NCI-H2227 treated with DMSO at 0.1 percent for 48 hours (cell line): ENCODE results near the gene ADGRL3.
"Not testable (repeated sequence)": the region's sequence is repeated elsewhere in the genome, so short reads cannot be mapped to it uniquely, and the experiment has no call there.

Source experiments
- DNase-seq: peaks from one replicate; lab custom pipeline; 2025; lab: John Stamatoyannopoulos, UW

The ADGRL3 gene

DNA sequence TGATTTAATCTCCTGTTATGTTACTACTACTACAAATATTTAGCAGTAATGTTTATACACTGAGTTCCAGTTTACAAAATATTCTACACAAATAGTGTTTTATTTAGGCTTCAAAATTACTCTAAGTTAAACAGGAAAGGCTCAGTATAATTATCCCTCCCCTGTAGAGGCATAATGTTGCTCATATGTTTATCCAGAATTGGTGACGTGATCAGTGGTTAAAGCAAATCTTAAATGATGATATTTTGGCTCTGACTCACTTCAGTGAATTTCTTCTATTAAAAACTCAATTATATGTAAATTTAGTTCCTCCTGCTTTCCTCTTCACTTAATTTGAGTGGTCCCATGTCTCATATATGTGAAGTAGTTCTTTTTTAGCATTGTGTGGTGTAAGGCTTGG is 438.5 kb downstream of the ADGRL3 start:
- no peak for DNase-seq

DNA sequence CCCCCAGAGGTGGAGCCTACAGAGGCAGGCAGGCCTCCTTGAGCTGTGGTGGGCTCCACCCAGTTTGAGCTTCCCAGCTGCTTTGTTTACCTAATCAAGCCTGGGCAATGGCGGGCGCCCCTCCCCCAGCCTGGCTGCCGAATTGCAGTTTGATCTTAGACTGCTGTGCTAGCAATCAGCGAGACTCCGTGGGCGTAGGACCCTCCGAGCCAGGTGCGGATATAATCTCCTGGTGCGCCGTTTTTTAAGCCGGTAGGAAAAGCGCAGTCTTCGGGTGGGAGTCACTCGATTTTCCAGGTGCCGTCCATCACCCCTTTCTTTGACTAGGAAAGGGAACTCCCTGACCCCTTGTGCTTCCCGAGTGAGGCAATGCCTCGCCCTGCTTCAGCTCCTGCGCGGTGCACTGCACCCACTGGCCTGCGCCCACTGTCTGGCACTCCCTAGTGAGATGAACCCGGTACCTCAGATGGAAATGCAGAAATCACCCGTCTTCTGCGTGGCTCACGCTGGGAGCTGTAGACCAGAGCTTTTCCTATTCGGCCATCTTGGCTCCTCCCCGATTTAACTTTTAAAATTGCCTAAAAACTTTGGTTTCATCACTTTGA is 446.7 kb downstream of the ADGRL3 start:
- not testable (repeated sequence) for DNase-seq

DNA sequence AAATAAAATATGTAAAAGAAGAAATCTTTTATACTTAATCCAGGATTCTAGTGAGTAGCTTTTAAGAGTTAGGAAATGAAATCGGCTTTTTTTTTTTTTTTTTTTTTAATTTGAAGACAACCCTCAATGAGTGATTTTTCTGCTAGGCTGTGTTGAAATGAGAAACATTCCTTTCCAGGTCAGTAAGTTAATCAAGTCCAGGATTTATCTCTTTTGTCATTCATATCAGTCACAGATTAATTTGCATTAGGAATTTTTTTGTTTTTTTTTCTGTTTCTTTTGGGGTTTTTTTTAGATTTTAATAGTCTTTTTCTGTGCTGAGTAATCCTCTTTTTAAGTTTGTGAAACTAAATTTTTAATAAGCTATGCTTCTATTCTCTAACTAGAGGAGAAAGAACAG is 448.1 kb downstream of the ADGRL3 start:
- DNase-seq: no peak

DNA sequence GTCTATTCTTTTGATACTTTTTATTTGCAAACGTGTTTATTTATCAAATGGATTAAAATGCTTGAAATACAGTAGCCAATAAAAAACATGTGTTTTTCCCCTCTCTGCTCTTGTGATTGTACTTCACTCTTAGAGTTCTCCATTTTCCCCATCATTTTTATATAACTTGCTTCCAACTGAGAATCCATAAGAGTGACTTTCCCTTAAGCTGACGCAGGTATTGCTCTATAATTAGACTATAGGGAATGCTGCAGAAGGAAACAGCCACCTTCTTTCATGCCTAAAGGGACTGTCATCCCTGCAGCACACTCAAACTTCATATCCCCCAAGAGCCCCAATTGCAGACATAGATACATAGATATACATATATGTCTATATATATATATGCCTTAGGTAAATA is 456.9 kb downstream of the ADGRL3 start:
- DNase-seq: no peak

DNA sequence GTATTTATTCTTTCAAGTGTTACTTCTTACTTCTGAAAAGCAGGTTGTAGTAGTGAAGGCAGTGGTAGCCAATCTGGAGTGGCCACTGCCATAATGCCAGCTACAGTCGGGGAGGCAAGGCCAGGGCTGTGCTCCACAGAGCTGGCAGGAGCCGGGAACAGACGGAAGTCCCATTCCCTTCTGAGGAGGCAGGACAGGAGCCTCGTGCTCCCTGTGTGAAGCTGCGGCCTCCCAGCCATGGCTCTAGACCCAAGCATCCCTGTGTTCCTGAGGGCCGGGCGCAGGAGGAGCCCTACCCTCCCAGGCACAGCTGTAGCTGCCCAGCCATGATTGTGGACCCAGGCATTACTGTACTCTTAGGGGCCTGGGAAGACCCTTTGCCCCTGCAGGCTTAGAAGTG is 461.8 kb downstream of the ADGRL3 start:
- no peak for DNase-seq

DNA sequence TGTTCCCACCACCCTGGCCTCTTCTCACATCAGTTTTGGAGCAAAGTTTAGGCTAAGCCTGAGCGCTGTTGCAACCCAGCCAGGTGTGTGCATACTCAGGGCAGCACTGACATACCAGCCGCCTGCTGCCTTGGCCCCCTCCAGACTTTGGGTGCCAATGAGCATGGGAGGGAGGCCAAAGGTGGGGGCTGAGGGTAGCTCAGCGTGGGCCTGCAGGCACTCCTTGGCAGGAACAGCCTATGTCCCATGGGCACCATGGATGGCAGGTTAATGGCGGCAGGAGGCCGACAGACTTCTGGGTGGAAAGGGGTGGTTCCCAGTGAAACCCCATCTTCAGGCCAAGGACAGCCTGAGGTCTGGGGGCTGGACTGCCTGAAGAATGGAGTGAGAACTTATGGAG is 462.2 kb downstream of the ADGRL3 start:
- DNase-seq: no peak

DNA sequence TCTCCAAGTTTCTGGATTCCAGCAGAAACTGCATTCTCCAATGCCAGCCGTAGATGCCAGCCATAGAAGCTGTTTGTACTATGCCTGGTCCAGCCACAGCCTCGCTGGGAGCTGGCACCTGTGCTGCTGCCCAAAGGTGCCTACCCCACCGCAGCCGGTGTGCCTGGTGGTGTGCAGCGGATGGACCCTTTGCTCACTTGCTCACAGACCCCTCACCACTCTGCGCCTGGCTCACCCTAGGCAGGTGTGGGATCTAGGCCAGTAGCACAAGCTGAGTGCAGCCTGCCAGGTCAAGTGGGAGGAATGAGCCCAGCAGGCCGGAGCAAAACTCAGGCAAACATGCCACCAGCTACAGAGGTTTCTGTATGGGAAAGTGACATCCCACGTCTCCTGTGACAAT is 463.2 kb downstream of the ADGRL3 start:
- no peak for DNase-seq

DNA sequence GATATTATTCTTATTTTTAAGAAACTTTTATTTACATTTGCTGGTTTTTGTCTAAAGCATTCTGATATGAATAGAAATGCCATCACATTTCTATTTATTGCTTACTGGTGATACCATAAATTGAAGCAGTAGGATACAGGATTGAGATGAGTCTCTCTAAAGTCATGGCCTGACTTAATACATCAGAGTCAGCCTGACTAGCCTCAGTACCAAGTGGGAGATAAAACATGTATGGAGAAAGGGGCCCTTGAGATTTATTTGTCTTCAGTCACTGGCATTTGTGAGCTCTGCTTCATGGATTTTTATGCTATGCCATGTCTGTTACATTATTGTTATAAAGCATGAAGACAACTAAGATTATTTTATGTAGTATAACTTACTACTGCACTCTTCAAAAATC is 465.5 kb downstream of the ADGRL3 start:
- no peak for DNase-seq

DNA sequence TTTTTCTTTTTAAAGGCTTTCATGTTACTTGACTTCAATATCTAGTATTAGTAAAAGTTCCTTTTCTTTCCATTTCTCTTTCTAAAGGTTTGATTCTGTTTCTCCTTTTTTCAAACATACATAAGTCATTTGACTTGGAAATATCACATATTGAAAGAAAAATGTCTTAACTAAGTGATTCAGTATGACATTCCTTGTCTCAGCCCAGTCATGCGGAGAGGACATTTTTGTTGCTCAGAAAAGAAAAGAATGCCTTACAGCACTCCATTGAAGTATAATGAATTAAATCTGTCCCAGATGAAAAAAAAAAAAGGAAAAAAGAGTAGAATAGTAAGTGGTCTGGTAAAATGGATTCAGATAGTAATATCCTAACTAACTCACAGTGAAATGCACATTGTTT is 466.1 kb downstream of the ADGRL3 start:
- no peak for DNase-seq

DNA sequence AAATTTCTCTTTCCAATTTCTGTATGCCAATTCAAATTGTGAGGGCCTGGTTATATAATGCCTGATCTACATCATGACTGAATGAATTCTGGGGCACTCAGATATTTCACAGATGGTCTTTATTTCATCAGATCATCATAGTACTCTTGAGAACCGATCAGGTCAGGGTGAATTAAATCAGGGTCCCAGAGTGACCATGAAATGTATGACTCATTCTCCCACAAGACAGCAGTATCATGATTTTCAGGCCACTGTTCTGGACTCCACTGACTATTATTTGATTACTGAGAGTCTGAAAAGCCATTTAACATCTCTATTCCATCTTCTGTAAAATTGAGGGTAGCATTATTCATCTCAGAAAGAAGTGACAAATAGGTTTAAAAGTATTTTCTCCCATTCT is 471.5 kb downstream of the ADGRL3 start:
- no peak for DNase-seq

DNA sequence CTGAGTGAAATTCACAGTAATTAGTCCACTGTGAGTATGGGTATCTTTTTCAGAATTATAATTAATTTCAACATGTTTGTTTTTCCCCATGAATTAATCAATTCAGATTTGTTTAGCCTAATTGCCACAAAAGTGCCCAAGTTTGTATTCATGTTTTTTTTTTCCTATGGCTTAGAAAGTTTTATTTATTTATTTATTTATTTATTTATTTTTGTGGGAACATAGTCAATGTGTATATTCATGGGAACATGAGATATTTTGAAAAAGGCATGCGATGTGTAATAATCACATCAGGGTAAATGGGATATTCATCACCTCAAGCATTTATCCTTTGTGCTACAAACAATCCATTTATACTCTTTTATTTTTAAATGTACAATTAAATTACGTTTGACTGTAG is 475.3 kb downstream of the ADGRL3 start:
- DNase-seq: no peak

DNA sequence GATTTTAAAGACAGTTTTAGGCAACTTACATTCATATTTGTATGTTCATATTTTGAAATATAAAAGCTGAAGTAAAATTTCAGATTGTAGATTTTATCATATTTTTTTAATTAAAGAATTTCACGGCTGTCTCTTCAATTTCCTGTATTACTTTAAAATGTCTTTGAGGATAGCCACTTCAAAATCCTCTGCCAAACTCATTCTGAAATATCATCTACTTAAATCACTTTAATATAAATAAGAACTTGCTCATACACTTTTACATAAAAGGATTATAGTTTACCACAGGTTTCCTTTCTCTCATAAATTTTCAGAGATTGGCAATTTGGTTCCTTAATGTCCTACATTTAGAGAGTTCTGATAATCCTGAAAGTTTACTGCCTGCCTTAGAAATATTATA is 478.2 kb downstream of the ADGRL3 start:
- no peak for DNase-seq

DNA sequence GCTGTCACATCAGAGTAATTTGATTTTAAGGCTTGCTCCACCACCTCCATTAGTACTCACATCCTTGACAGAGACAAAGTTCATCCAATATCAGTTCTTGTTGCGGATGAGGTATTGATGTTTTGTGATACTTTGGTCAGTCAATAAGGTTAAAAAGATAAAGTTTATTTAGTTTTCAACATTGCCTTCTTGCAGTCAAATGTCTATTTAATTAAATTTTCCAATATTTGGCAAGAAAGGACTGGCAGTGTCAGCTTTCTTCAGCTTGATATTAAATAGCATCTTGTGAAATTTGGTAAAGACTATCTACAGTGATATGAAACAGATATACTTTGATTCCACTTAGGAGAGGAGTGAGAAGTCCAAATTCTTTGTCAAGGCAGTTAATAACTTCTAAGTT is 493.4 kb downstream of the ADGRL3 start:
- no peak for DNase-seq

DNA sequence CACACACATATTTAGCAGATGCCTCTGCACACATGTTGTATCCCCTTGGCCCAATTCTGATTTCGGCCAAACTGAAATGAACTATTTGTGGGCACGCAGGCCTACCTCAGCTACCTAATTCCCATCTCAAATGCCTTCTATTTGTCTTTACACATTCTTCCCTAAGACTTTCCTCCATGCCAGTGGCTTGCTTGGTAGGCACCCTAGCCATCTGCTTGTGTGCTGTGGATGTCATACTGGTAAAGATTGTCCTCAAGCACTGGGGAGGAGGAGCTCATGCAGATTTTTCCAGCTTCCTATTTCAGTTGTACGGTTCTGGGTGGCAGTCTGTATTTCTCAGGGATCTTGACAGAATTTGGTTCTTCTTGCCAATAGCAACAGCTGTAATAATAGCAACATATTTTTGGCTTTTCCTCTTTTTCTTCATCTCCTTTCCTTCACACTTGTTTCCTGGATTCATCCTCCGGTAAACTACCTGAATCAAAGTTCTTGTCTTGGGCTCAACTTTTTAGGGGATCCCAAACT is 514.3 kb downstream of the ADGRL3 start:
- DNase-seq: no peak

DNA sequence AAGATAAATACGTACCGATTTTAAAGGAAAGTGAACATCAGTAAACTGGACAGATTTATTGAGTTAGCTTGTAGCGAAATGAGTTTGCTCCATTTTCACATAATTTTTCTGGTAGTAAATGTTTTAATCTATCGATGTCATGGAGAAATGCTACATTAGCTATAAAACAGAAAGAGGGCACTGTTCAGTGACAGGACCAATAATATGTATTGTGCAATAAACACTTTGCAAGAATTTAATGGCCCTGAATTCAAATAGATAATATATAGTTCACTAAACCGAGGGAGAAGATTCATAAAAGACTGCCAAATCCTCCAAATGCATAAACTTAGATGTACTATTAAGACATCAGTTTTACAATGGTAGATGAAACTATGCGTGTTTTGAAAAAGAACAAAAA is 516.3 kb downstream of the ADGRL3 start:
- no peak for DNase-seq

DNA sequence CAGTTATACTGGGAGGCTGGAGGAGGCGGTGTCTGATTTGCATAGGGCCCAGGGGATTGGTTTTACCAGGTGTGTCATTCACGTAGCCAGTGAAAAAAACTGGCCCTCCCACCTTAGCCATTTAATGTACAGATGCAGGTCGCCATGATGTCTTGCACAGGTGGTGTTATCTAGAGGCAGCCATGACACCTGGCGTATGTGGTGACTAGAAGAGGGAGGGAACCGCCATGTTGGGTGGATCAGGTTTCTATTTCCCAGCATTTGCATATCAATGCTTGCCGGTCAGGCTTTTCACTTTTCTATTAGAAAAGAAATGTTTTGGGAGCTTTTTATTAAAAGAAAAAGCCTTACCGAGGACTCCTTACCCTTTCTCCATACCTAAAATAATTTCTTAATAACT is 523.4 kb downstream of the ADGRL3 start:
- DNase-seq: no peak

DNA sequence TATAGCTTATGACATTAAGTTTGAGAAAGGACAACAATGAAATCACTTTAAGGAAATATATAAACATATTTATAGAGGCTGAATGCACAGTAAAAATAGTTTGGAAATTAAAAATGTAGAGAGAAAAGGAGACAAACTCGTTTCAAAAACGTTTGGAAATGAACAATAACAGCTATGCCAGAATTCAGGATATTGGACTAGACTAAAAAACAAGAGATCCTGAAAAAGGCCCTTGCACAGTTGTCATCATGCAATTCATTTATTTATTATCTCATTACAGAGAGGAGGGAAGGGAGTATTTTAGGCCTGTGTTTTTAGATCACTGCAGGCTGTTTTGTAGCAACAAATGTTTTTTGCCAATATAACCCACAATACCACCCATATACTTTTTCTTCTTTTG is 527.2 kb downstream of the ADGRL3 start:
- no peak for DNase-seq

DNA sequence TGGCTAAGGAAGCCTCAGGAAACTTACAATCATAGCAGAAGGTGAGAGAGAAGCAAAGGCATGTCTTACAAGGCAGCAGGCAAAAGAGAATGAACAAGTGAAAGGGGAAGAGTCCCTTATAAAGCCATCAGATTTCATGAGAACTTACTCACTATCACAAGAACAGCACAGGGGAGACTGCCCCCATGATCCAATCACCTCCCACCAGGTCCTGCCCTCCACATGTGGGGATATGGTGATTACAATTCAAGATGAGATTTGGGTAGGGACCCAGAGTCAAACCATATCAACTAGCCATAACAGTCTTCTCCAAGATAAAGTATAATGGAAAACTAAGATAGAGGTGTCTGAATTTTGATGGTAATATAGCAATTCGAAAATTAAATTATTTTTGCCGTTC is 534.3 kb downstream of the ADGRL3 start:
- DNase-seq: no peak

DNA sequence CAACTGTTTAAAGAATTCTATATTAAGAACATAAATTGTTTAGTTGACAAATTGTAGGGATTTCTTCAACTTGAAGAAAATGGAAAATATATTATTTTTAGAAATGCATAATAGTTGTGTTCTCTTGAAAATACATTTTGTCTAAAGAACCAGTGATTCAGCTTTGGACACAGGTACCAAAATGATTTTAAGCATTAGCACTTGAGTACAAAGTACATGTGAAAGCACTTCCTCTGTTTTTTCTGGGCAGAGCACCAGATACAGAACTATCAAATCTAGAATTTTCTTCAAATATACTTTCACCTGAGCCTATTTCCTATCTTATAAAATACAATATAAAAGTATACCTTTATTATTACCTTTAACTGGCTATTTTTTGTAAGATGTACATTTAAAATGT is 539.8 kb downstream of the ADGRL3 start:
- no peak for DNase-seq

DNA sequence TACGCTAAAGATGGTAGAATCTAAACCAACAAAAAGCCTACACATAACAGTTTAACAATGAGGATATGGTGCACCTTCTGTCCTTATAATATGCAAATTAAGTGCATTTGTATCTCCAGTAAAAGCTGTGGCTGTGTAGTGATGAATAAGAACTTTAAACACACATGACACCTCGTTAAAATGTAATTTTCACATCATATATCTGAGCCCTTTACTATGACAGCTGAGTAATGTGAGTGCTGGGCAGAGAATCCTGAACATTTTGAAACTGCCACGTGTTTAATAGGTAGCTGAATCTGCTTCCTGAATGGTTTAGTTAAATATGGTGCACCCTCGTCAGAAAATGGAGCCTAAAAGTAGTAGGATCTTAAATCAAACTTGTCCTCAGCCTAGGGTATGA is 540.8 kb downstream of the ADGRL3 start:
- DNase-seq: no peak

DNA sequence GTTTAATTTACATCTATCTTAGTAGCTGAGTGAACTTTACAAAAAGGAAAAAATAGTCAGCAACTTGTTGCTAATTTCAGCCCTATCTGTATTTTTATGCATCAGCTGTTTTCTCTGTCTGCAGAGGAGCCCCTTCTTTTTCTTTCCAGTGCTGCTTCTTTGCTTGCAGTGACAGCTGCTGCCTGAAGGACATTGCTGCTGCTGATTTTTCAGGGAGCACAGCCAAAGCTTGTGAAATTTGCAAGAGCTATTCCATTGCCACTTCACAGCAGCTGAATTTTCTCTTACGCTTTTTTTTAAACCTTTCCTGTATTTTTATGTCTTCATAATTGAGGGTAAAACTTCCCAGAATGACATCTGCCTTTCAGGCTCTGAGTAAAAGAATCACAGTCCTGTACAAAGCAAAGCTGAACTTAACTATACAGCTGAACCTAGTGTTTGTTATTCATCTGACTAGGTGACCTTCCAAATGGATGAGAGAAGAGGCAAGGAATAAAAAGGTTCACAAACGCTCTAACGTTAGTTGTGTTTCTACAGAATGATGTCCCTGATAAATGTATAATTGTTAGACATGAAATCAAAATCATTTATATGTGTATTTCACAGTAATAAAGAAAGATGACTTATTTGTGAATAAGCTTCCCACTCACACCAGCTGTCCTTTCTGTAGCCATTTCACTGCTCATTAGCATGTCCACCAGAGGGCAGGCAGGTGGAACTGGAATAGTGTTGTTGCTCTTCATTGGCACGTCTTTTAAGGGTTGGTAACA is 541.4 kb downstream of the ADGRL3 start:
- DNase-seq: no peak

DNA sequence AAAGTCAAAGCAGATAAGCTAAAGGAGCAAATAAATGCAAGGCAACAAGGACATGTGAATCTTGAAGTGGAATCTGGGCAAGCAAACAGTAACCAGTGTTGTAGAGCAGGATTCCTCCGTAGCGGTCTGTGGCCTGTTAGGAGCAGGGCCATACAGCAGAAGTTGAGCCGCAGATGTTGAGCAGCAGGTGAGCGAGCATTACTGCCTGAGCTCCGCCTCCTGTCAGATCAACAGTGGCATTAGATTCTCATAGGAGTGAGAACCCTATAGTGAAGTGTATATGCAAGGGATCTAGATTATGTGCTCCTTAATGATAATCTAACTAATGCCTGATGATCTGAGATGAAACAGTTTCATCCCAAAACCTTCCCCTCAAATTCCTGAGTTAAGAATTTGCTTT is 550.7 kb downstream of the ADGRL3 start:
- DNase-seq: no peak

DNA sequence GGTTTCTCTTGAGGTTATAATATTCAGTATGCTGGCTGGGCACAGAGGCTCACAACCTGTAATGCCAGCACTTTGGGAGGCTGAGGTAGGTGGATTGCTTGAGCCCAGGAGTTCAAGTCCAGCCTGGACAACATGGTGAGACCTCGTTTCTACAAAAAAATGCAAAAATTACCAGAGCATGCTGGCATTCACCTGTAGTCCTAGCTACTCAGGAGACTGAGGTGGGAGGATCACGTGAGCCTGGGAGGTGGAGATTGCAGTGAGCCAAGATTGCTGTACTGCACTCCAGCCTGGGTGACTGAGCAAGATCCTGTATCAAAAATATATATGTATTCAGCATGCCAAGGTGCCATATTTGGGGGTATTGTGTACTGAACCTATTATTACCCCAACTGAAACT is 552.5 kb downstream of the ADGRL3 start:
- no peak for DNase-seq

DNA sequence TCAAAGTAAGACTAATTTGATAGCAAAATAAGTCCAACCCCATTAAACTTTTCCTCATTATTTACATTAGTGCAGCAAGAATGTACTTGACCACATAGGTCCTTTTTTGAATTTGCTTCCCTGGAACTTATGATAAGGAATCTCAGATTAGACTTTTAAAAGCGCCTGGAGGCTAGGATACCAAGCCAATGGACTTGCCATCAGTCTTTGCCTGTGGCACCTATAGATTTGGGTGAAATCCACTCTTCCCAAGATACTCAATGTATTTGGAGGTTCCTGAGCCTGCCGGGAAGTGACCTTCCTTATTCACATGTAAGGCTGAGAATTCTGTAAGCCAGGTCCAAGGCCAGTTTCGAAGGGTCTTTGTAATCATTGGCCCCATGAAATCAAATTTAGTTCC is 553.6 kb downstream of the ADGRL3 start:
- DNase-seq: no peak
